HCT116 (cell line): ENCODE data around the gene CLN6. TPM values are rescaled to one million over a fixed set of nuclear protein-coding genes. Genes with fewer than 3 reads are reported as not detected.

Source experiments
- ATAC-seq: fragments of 200-7000 bp; cut with Tn5 transposase; 2 replicates; pipeline ENCODE4 v1.9.1; 2020; ENCODE audit warnings: mild to moderate bottlenecking, moderate library complexity
- BruUV-seq: library from RNA; stranded (reverse); fragments of 400-500 nt; replicated peaks from 2 replicates; lab custom pipeline; 2021; lab: Mats Ljungman, UMichigan
- CTCF ChIA-PET: fragments of 300-600 bp; sonication (Branson Sonifier 250); formaldehyde crosslinking; loops from one replicate; lab custom pipeline; 2021; ENCODE audit warnings: antibody characterized with exemption; lab: Charles Lee
- POLR2A ChIA-PET: fragments of 300-600, 350-600 bp; sonication (Branson Sonifier 250); formaldehyde crosslinking; loops from one replicate; lab custom pipeline; 2021; ENCODE audit warnings: antibody characterized with exemption; lab: Charles Lee
- RAD21 ChIA-PET, 2 experiments: fragments of 300-600 bp; sonication (Branson Sonifier 250); formaldehyde crosslinking; loops; one replicate each; lab custom pipeline; 2023; ENCODE audit warnings: low total read pairs in 2 of 2; ENCODE audit not compliant: uncharacterized antibody in 2 of 2, unreplicated experiment in 2 of 2, low non-redundant PET in 1 of 2; lab: Charles Lee
- DNase-seq: peaks from one replicate; pipeline ENCODE4 v3.0.0-alpha.2; 2010; ENCODE audit warnings: low read depth, low spot score
- H2AFZ ChIP-seq: fragments of 200-600 bp; shearing (Covaris generic), sonication (generic); 2 replicates; pipeline ENCODE4 v1.6.1; 2017; ENCODE audit warnings: low read depth, mixed run types, mixed read lengths, antibody characterized with exemption, low read length; ENCODE audit not compliant: poor library complexity, severe bottlenecking
- H3K27ac ChIP-seq: 2 replicates; pipeline ENCODE4 v1.5.1; 2012; ENCODE audit warnings: low read depth, low read length
- H3K27me3 ChIP-seq: fragments of 200-600 bp; sonication (generic); 2 replicates; pipeline ENCODE4 v1.6.1; 2016; ENCODE audit warnings: mixed run types, low read length, mixed read lengths; ENCODE audit not compliant: insufficient read depth
- H3K36me3 ChIP-seq, 2 experiments: fragments of 200-500 bp in 1 of 2; fragments of 200-600 bp in 1 of 2; sonication (Bioruptor generic) in 1 of 2; sonication (generic) in 1 of 2; 2 replicates each; pipeline versions ENCODE4 v1.5.1 to v1.6.1; 2014 to 2016; ENCODE audit warnings: low read length in 2 of 2, inconsistent platforms in 1 of 2, mixed read lengths in 1 of 2, mixed run types in 1 of 2; ENCODE audit not compliant: insufficient read depth in 2 of 2, control insufficient read depth in 1 of 2
- H3K4me1 ChIP-seq, 2 experiments: fragments of 200-600 bp in 1 of 2; sonication (generic) in 1 of 2; 2 replicates each; pipeline versions ENCODE4 v1.5.1 to v1.6.1; 2012 to 2017; ENCODE audit warnings: low read length in 2 of 2, inconsistent platforms in 1 of 2, mild to moderate bottlenecking in 1 of 2, mixed read lengths in 1 of 2, mixed run types in 1 of 2, moderate library complexity in 1 of 2; ENCODE audit not compliant: insufficient read depth in 2 of 2, control insufficient read depth in 1 of 2
- H3K4me2 ChIP-seq: fragments of 200-600 bp; sonication (generic); 2 replicates; pipeline ENCODE4 v1.6.1; 2017; ENCODE audit warnings: mixed run types, low read length, mixed read lengths
- H3K4me3 ChIP-seq, 2 experiments: fragments of 200-600 bp in 1 of 2; sonication (generic) in 1 of 2; replicated peaks in 1 of 2; 2 replicates each; pipeline ENCODE4 v1.5.1; 2011 to 2016; ENCODE audit warnings: low read length in 2 of 2, control low read depth in 1 of 2, low read depth in 1 of 2, mild to moderate bottlenecking in 1 of 2, mixed read lengths in 1 of 2, mixed run types in 1 of 2
- H3K79me2 ChIP-seq: fragments of 200-600 bp; sonication (generic); 2 replicates; pipeline ENCODE4 v1.6.1; 2017; ENCODE audit warnings: mild to moderate bottlenecking, mixed run types, low read length, moderate library complexity, mixed read lengths; ENCODE audit not compliant: insufficient read depth
- H3K9ac ChIP-seq: fragments of 200-600 bp; sonication (generic); 2 replicates; pipeline ENCODE4 v1.6.1; 2016; ENCODE audit warnings: low read length, mixed read lengths
- H3K9me2 ChIP-seq: fragments of 200-600 bp; sonication (generic), shearing (Covaris generic); 2 replicates; pipeline ENCODE4 v1.6.1; 2017; ENCODE audit warnings: mixed run types, mild to moderate bottlenecking, moderate library complexity; ENCODE audit not compliant: insufficient read depth
- H3K9me3 ChIP-seq, 2 experiments: fragments of 200-500 bp in 1 of 2; fragments of 200-600 bp in 1 of 2; sonication (Bioruptor generic) in 1 of 2; sonication (generic) in 1 of 2; 2 replicates each; pipeline ENCODE4 v1.6.1; 2014 to 2017; ENCODE audit warnings: low read length in 2 of 2, mixed read lengths in 2 of 2, inconsistent platforms in 1 of 2, low read depth in 1 of 2, mild to moderate bottlenecking in 1 of 2, mixed run types in 1 of 2, moderate library complexity in 1 of 2; ENCODE audit not compliant: control insufficient read depth in 1 of 2, insufficient read depth in 1 of 2
- H4K20me1 ChIP-seq: fragments of 200-600 bp; sonication (generic), shearing (Covaris generic); 2 replicates; pipeline ENCODE4 v1.6.1; 2017; ENCODE audit warnings: mixed run types, mild to moderate bottlenecking, moderate library complexity; ENCODE audit not compliant: insufficient read depth
- CBX3 ChIP-seq: IDR thresholded peaks from 2 replicates; pipeline ENCODE4 v1.6.1; 2012; ENCODE audit warnings: low read depth
- CEBPB ChIP-seq: IDR thresholded peaks from 2 replicates; pipeline ENCODE4 v1.6.1; 2012; ENCODE audit warnings: low read depth
- EGR1 ChIP-seq: IDR thresholded peaks from 2 replicates; pipeline ENCODE4 v1.6.1; 2012; ENCODE audit warnings: low read depth
- ELF1 ChIP-seq: IDR thresholded peaks from 2 replicates; pipeline ENCODE4 v1.6.1; 2012; ENCODE audit warnings: low read depth, borderline replicate concordance
- EZH2phosphoT487 ChIP-seq: fragments of 200-600 bp; IDR thresholded peaks from 2 replicates; pipeline ENCODE4 v1.6.1; 2018; ENCODE audit warnings: antibody characterized with exemption, borderline replicate concordance
- JUND ChIP-seq: IDR thresholded peaks from 2 replicates; pipeline ENCODE4 v1.6.1; 2012
- MAX ChIP-seq: IDR thresholded peaks from 2 replicates; pipeline ENCODE4 v1.6.1; 2012
- POLR2AphosphoS5 ChIP-seq: IDR thresholded peaks from 2 replicates; pipeline ENCODE4 v1.6.1; 2011; ENCODE audit warnings: mild to moderate bottlenecking, low read depth, low read length, moderate library complexity
- RAD21 ChIP-seq: IDR thresholded peaks from 2 replicates; pipeline ENCODE4 v1.6.1; 2012; ENCODE audit warnings: low read depth, mild to moderate bottlenecking
- SP1 ChIP-seq: IDR thresholded peaks from 2 replicates; pipeline ENCODE4 v1.6.1; 2012; ENCODE audit warnings: low read depth
- SRF ChIP-seq: IDR thresholded peaks from 2 replicates; pipeline ENCODE4 v1.6.1; 2012; ENCODE audit warnings: low read depth
- TCF7L2 ChIP-seq: IDR thresholded peaks from 2 replicates; pipeline ENCODE4 v1.7.0; 2011; ENCODE audit warnings: borderline replicate concordance, inconsistent platforms; ENCODE audit not compliant: insufficient read depth, insufficient read length; ENCODE audit errors: extremely low read depth
- YY1 ChIP-seq: IDR thresholded peaks from 2 replicates; pipeline ENCODE4 v1.6.1; 2011; ENCODE audit warnings: low read length, low read depth, moderate library complexity, mild to moderate bottlenecking; ENCODE audit not compliant: insufficient replicate concordance; ENCODE audit errors: extremely low read depth
- ZFX ChIP-seq: fragments of 450-650 bp; IDR thresholded peaks from 2 replicates; pipeline ENCODE4 v1.6.1; 2017
- intact Hi-C: fragments of 100-400 bp; cut with micrococcal nuclease; formaldehyde crosslinking; loops from 2 replicates; pipeline ENCODE4 v1.10.0; 2022
- total RNA-seq: library from RNA; stranded (reverse); gene quantifications from one replicate; pipeline ENCODE4 v1.2.1, GENCODE V29; 2021; ENCODE audit not compliant: unreplicated experiment
- TF ChIP-seq, protein P1 (sequence below): IDR thresholded peaks from 2 replicates; pipeline ENCODE4 v1.6.1; 2011; ENCODE audit warnings: mild to moderate bottlenecking, low read length, moderate library complexity; ENCODE audit not compliant: insufficient replicate concordance; ENCODE audit errors: extremely low read depth
- TF ChIP-seq, protein P2 (sequence below): IDR thresholded peaks from 2 replicates; pipeline ENCODE4 v1.6.1; 2012; ENCODE audit warnings: low read depth
- TF ChIP-seq, protein P3 (sequence below), 3 experiments: fragments of 200-600 bp in 1 of 3; sonication (generic) in 1 of 3; IDR thresholded peaks in 2 of 3; conservative IDR thresholded peaks in 1 of 3; 2 replicates each; pipeline ENCODE4 v1.5.1; 2012 to 2017; ENCODE audit warnings: low read depth in 2 of 3, low read length in 2 of 3, antibody characterized with exemption in 1 of 3, borderline replicate concordance in 1 of 3, control low read depth in 1 of 3, mild to moderate bottlenecking in 1 of 3, mixed read lengths in 1 of 3, mixed run types in 1 of 3, moderate library complexity in 1 of 3; ENCODE audit not compliant: insufficient read depth in 1 of 3

The CLN6 gene
- total RNA-seq, 1 experiment from 2014 or later, result 44.1 TPM

- Histone ChIP-seq H3K27me3 (no peaks in the 10 kb centered on the region), H3K4me1 (peaks cover 6 to 20% of the 10 kb centered on the region in 2 experiments; a peak in 3 of 4 replicates), H3K27ac (no peak overlapping the region), H4K20me1 (no peaks in the 10 kb centered on the region), H3K4me3 (no peak overlapping the region), H3K36me3 (no peaks in the 10 kb centered on the region; a peak in 1 of 4 replicates), H3K9me2 (no peaks in the 10 kb centered on the region), H2AFZ (no peak overlapping the region), H3K79me2 (peaks cover 42% of the 10 kb centered on the region), H3K4me2 (no peak overlapping the region), H3K9ac (no peak overlapping the region), H3K9me3 (no peaks in the 10 kb centered on the region)
- ChIA-PET POLR2A (no interaction called here), CTCF (no interaction called here), RAD21 (no interaction called here)
- no peak for DNase-seq
- TF ChIP-seq ZFX, result no peak
- TF ChIP-seq RAD21, result no peak
- TF ChIP-seq, protein P1, sequence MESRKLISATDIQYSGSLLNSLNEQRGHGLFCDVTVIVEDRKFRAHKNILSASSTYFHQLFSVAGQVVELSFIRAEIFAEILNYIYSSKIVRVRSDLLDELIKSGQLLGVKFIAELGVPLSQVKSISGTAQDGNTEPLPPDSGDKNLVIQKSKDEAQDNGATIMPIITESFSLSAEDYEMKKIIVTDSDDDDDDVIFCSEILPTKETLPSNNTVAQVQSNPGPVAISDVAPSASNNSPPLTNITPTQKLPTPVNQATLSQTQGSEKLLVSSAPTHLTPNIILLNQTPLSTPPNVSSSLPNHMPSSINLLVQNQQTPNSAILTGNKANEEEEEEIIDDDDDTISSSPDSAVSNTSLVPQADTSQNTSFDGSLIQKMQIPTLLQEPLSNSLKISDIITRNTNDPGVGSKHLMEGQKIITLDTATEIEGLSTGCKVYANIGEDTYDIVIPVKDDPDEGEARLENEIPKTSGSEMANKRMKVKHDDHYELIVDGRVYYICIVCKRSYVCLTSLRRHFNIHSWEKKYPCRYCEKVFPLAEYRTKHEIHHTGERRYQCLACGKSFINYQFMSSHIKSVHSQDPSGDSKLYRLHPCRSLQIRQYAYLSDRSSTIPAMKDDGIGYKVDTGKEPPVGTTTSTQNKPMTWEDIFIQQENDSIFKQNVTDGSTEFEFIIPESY, result no peak
- no peak for TF ChIP-seq EZH2phosphoT487
- TF ChIP-seq CBX3, result no peak
- no peak for TF ChIP-seq YY1
- TF ChIP-seq, protein P2, sequence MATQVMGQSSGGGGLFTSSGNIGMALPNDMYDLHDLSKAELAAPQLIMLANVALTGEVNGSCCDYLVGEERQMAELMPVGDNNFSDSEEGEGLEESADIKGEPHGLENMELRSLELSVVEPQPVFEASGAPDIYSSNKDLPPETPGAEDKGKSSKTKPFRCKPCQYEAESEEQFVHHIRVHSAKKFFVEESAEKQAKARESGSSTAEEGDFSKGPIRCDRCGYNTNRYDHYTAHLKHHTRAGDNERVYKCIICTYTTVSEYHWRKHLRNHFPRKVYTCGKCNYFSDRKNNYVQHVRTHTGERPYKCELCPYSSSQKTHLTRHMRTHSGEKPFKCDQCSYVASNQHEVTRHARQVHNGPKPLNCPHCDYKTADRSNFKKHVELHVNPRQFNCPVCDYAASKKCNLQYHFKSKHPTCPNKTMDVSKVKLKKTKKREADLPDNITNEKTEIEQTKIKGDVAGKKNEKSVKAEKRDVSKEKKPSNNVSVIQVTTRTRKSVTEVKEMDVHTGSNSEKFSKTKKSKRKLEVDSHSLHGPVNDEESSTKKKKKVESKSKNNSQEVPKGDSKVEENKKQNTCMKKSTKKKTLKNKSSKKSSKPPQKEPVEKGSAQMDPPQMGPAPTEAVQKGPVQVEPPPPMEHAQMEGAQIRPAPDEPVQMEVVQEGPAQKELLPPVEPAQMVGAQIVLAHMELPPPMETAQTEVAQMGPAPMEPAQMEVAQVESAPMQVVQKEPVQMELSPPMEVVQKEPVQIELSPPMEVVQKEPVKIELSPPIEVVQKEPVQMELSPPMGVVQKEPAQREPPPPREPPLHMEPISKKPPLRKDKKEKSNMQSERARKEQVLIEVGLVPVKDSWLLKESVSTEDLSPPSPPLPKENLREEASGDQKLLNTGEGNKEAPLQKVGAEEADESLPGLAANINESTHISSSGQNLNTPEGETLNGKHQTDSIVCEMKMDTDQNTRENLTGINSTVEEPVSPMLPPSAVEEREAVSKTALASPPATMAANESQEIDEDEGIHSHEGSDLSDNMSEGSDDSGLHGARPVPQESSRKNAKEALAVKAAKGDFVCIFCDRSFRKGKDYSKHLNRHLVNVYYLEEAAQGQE, result no peak
- TF ChIP-seq JUND, result no peak
- TF ChIP-seq ELF1, result no peak
- TF ChIP-seq TCF7L2, result no peak
- no peak for TF ChIP-seq POLR2AphosphoS5
- no peak for TF ChIP-seq SRF
- TF ChIP-seq MAX, result no peak
- TF ChIP-seq, protein P3, sequence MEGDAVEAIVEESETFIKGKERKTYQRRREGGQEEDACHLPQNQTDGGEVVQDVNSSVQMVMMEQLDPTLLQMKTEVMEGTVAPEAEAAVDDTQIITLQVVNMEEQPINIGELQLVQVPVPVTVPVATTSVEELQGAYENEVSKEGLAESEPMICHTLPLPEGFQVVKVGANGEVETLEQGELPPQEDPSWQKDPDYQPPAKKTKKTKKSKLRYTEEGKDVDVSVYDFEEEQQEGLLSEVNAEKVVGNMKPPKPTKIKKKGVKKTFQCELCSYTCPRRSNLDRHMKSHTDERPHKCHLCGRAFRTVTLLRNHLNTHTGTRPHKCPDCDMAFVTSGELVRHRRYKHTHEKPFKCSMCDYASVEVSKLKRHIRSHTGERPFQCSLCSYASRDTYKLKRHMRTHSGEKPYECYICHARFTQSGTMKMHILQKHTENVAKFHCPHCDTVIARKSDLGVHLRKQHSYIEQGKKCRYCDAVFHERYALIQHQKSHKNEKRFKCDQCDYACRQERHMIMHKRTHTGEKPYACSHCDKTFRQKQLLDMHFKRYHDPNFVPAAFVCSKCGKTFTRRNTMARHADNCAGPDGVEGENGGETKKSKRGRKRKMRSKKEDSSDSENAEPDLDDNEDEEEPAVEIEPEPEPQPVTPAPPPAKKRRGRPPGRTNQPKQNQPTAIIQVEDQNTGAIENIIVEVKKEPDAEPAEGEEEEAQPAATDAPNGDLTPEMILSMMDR (IDR thresholded peaks at IDR 0.05 in 2 of 3, conservative IDR thresholded peaks at IDR 0.05 in 1 of 3; ENCODE audit: borderline replicate concordance in 1 of 3, insufficient read depth in 1 of 3, low read depth in 2 of 3, low read length in 2 of 3), result no peak
- no peak for TF ChIP-seq EGR1
- no peak for TF ChIP-seq CEBPB
- no peak for TF ChIP-seq SP1
- intact Hi-C loops, result no loop called here
- BruUV-seq, result no TSS peak
- ATAC-seq, result no peak
Measured at GRCh38 chr15:68205954-68206539, 23.5 kb downstream of the CLN6 start.
